Transverse colon (tissue), 4 donors: Measurements from ENCODE around the gene PXN. TPM values are rescaled to one million over a fixed set of nuclear protein-coding genes. Genes with fewer than 3 reads are reported as not detected.
A peak's percentile ranks its signal among the peaks of the same experiment; 100 is the strongest.

ENCODE experiments used
- DNase-seq: peaks from one replicate; pipeline ENCODE4 v3.0.0-alpha.2; 2019
- H3K27ac ChIP-seq, 4 donors: fragments of 200-600 bp; sonication (generic); 2 replicates each; pipeline ENCODE4 v1.5.1; 2016 to 2018; ENCODE audit warnings: inconsistent platforms in 4 of 4
- H3K27me3 ChIP-seq: fragments of 200-600 bp; sonication (generic); 2 replicates; pipeline ENCODE4 v1.5.1; 2017; ENCODE audit warnings: inconsistent platforms
- H3K36me3 ChIP-seq, 4 donors: fragments of 200-600 bp; sonication (generic); 2 replicates each; pipeline ENCODE4 v1.5.1; 2017 to 2019; ENCODE audit warnings: inconsistent platforms in 4 of 4
- H3K4me1 ChIP-seq, 4 donors: fragments of 200-600 bp; sonication (generic); 2 replicates each; pipeline ENCODE4 v1.5.1; 2017 to 2020; ENCODE audit warnings: inconsistent platforms in 4 of 4
- H3K4me3 ChIP-seq, 4 donors: fragments of 200-600 bp; sonication (generic); 1 replicate in 1 of 4; 2 replicates in 3 of 4; pipeline versions ENCODE4 v1.5.1 to v1.6.1; 2017 to 2019; ENCODE audit warnings: inconsistent platforms in 4 of 4
- H3K9me3 ChIP-seq, 2 donors: fragments of 200-600 bp; sonication (generic); 2 replicates each; pipeline ENCODE4 v1.5.1; 2017 to 2019; ENCODE audit warnings: inconsistent platforms in 2 of 2
- EP300 ChIP-seq: sonication (generic); formaldehyde crosslinking; IDR thresholded peaks from one replicate; pipeline ENCODE4 v1.6.1; 2017; ENCODE audit warnings: antibody characterized with exemption, low read depth
- POLR2A ChIP-seq: fragments of 450-650 bp; IDR thresholded peaks from one replicate; pipeline ENCODE4 v1.6.1; 2016; ENCODE audit warnings: antibody characterized with exemption, mild to moderate bottlenecking, moderate library complexity
- POLR2AphosphoS5 ChIP-seq, 3 donors: sonication (generic); formaldehyde crosslinking; IDR thresholded peaks; one replicate each; pipeline ENCODE4 v1.6.1; 2016; ENCODE audit warnings: antibody characterized with exemption in 3 of 3
- WGBS, 2 donors: methylation state at CpG; one replicate each; pipeline ENCODE4 v1.1.5; 2018; ENCODE audit warnings: low coverage in 1 of 2; 5-methylcytosine and 5-hydroxymethylcytosine counted together
- in situ Hi-C, 4 donors: fragments of 200-750 bp; cut with MboI; loops; one replicate each; pipeline versions ENCODE4 v1.15.0 to v1.15.1; 2017; ENCODE audit warnings: low sequenced_read_pairs in 3 of 4, low pct_ligation_motif_present in 1 of 4, low pct_unique_long_range_greater_than_20kb in 1 of 4
- intact Hi-C: fragments of 100-400 bp; cut with DNase I; formaldehyde crosslinking; loops from one replicate; pipeline ENCODE4 v1.15.1; 2023; ENCODE audit warnings: low total_unique reads
- total RNA-seq, 4 donors: library from RNA; depleted of rRNA; stranded (reverse); fragments of >200 nt; gene quantifications; one replicate each; pipeline ENCODE4 v1.1.0, GENCODE V29; 2016
- TF ChIP-seq, protein P1 (sequence below), 5 experiments: fragments of 200-600 bp in 3 of 5; fragments of 450-650 bp in 2 of 5; sonication (generic) in 3 of 5; IDR thresholded peaks; 1 replicate in 2 of 5; 2 replicates in 3 of 5; pipeline ENCODE4 v1.5.1; 2016 to 2017; ENCODE audit warnings: antibody characterized with exemption in 5 of 5, inconsistent platforms in 3 of 5, mild to moderate bottlenecking in 2 of 5, moderate library complexity in 1 of 5

PXN gene
- total RNA-seq, 4 donors from 2014 or later: 101 to 328 (median 198) TPM

DNA sequence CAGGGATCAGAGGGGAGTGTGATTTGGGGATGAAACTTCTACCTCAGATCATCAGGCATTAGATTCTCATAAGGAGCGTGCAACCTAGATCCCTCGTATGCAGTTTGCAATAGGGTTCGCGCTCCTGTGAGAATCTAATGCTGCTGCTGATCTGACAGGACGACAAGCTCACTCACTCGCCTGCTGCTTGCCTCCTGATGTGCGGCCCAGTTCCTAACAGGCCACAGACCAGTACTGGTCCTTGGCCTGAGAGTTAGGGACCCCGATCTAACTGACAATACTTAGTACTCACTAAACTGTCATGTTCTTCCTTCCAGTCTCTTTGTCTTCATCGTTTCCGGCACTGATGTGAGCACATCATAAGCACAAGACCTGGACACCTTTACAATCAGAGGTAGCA is 59.3 kb downstream of the PXN start:
- peaks cover 0 to 11% (median 5%) of the 10 kb centered on the region in 4 donors for H3K4me1 ChIP-seq
- H3K4me3 ChIP-seq: no peak overlapping the region
- H3K27me3 ChIP-seq: no peaks in the 10 kb centered on the region
- no peaks in the 10 kb centered on the region for H3K36me3 ChIP-seq
- H3K9me3 ChIP-seq: no peaks in the 10 kb centered on the region
- in situ Hi-C loops: no loop called here
- DNase-seq: no peak
- intact Hi-C loops: no loop called here
- no peak for TF ChIP-seq EP300
- TF ChIP-seq, protein P1, sequence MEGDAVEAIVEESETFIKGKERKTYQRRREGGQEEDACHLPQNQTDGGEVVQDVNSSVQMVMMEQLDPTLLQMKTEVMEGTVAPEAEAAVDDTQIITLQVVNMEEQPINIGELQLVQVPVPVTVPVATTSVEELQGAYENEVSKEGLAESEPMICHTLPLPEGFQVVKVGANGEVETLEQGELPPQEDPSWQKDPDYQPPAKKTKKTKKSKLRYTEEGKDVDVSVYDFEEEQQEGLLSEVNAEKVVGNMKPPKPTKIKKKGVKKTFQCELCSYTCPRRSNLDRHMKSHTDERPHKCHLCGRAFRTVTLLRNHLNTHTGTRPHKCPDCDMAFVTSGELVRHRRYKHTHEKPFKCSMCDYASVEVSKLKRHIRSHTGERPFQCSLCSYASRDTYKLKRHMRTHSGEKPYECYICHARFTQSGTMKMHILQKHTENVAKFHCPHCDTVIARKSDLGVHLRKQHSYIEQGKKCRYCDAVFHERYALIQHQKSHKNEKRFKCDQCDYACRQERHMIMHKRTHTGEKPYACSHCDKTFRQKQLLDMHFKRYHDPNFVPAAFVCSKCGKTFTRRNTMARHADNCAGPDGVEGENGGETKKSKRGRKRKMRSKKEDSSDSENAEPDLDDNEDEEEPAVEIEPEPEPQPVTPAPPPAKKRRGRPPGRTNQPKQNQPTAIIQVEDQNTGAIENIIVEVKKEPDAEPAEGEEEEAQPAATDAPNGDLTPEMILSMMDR (IDR thresholded peaks at IDR 0.05): no peak
- TF ChIP-seq POLR2AphosphoS5 (IDR thresholded peaks at IDR 0.05): no peak
- TF ChIP-seq POLR2A: no peak
- no peak overlapping the region for H3K27ac ChIP-seq
- WGBS, 2 donors: 98 to 100% methylated on average over 3 to 10 of the region's 10 CpGs

DNA sequence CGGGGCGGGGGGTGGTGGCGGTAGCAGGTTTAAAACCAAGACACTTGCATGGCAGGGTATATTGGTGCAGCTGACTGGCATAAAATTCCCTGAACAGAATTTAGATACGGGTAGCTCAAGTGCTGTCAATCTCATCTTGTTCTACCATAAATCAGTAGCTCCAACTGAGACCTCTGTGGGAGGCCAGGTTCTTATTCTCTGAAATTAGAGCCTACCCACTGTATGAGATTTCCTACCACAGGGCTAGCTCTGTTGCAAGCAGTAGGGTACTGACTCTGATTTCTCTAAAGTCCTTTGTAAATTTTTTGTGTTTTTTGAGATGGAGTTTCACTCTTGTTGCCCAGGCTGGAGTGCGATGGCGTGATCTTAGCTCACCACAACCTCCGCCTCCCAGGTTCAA is 61.4 kb downstream of the PXN start:
- intact Hi-C loops (no loop called here), in situ Hi-C loops (no loop called here)
- Histone ChIP-seq H3K4me1 (peaks cover 9 to 16% (median 12%) of the 10 kb centered on the region in 4 donors), H3K9me3 (no peaks in the 10 kb centered on the region), H3K4me3 (no peak overlapping the region), H3K27me3 (no peaks in the 10 kb centered on the region), H3K27ac (no peak overlapping the region), H3K36me3 (peaks cover 0 to 2% (median 0%) of the 10 kb centered on the region in 4 donors)
- no peak for DNase-seq
- TF ChIP-seq POLR2AphosphoS5 (IDR thresholded peaks at IDR 0.05) (no peak), POLR2A (no peak), EP300 (no peak)
- TF ChIP-seq, protein P1 (IDR thresholded peaks at IDR 0.05): no peak
- 84 to 90% methylated on average over 4 to 7 of the region's 7 CpGs for WGBS, 2 donors

DNA sequence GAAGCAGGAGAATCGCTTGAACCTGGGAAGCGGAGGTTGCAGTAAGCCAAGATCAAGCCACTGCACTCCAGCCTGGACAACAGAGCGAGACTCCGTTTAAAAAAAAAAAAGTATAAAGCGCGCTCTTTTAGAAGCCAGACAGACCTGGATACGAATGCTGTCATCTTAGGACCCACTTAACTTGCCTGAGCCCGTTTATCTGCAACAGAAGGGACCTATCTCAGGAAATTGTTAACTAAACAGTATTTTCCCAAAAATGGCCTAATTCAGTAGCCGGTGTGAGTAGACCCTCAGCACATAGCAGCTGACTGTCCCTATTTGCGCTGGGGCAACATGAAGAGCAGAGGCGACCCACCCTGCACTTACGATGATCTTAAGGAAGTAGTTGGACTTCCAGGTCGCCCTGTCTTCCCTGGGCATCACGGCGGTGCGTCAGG is 65.1 kb downstream of the PXN start:
- no peak for DNase-seq
- Histone ChIP-seq H3K9me3 (no peaks in the 10 kb centered on the region), H3K27me3 (no peaks in the 10 kb centered on the region), H3K36me3 (peaks cover 0 to 32% (median 12%) of the 10 kb centered on the region in 4 donors), H3K4me1 (peaks cover 12 to 39% (median 24%) of the 10 kb centered on the region in 4 donors), H3K4me3 (peak overlapping the region; percentile 72 to 99 (median 96)), H3K27ac (peak overlapping the region; percentile 90 to 96 (median 93))
- TF ChIP-seq POLR2A (no peak), POLR2AphosphoS5 (IDR thresholded peaks at IDR 0.05) (no peak), EP300 (no peak)
- TF ChIP-seq, protein P1 (IDR thresholded peaks at IDR 0.05): no peak
- in situ Hi-C loops: no loop called here
- intact Hi-C loops: no loop called here
- WGBS, 2 donors: 0 to 1% methylated on average over 2 to 16 of the region's 16 CpGs

DNA sequence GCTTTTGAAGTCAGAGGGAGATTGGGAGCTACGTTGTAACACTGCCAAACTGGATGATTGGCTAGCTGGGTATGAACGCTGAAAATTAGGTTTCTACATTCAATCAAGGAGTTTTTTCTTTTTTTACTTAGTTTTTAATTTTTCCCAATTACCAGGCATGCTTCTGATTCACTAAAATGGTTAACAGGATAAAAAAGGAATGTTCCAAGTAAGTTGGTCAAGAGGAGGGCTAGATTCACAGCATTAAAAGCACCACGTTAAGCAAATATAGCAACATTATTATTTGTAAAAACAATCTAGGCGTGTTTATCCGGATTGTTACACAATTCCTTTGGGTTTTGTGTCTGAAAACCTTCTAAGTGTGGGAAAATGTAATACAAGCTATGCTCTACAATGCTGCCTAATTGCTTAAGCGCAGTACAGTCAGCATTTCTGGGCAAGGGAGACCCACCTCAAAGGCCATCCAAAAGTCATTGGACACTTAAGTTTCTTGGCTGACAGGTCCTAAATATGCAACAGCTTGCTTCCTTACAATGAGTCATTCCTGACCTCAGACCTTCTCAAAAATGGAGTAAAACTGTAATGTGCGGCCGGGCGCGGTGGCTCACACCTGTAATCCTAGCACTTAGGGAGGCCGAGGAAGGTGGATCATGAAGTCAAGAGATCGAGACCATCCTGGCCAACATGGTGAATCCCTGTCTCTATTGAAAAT is 65.8 kb downstream of the PXN start:
- Histone ChIP-seq H3K9me3 (no peaks in the 10 kb centered on the region), H3K36me3 (peaks cover 0 to 32% (median 12%) of the 10 kb centered on the region in 4 donors), H3K27ac (peak overlapping the region; percentile 90 to 96 (median 93)), H3K4me1 (peaks cover 18 to 45% (median 30%) of the 10 kb centered on the region in 4 donors), H3K4me3 (peak overlapping the region; percentile 72 to 99 (median 96)), H3K27me3 (no peaks in the 10 kb centered on the region)
- in situ Hi-C loops: no loop called here
- TF ChIP-seq POLR2AphosphoS5 (IDR thresholded peaks at IDR 0.05): peak; percentile 41 to 76 (median 72)
- TF ChIP-seq EP300: no peak
- TF ChIP-seq, protein P1 (IDR thresholded peaks at IDR 0.05): no peak
- DNase-seq: no peak
- intact Hi-C loops: no loop called here
- 10 to 15% methylated on average over 6 to 12 of the region's 12 CpGs for WGBS, 2 donors
